COR-L47 (cell line): ENCODE data around the gene MYLK3.

Source experiments
- DNase-seq: peaks from one replicate; lab custom pipeline; 2025; lab: John Stamatoyannopoulos, UW

MYLK3 gene

GRCh38 chr16:46727184-46727583, 21.0 kb downstream of the MYLK3 start:
- DNase-seq, result no peak

- no peak for DNase-seq
Measured at GRCh38 chr16:46721885-46722284, 26.3 kb downstream of the MYLK3 start.

- no peak for DNase-seq
Measured at GRCh38 chr16:46720619-46721018, 27.5 kb downstream of the MYLK3 start.

- no peak for DNase-seq
Measured at GRCh38 chr16:46719528-46719927, 28.6 kb downstream of the MYLK3 start.

- DNase-seq, result no peak
Measured at GRCh38 chr16:46718214-46718613, 29.9 kb downstream of the MYLK3 start.

GRCh38 chr16:46717692-46718091, 30.5 kb downstream of the MYLK3 start:
- DNase-seq, result no peak

GRCh38 chr16:46715769-46716305, 32.3 kb downstream of the MYLK3 start:
- no peak for DNase-seq

- no peak for DNase-seq
Measured at GRCh38 chr16:46714797-46715591, 33.1 kb downstream of the MYLK3 start.

GRCh38 chr16:46713634-46714033, 34.5 kb downstream of the MYLK3 start:
- DNase-seq, result no peak

GRCh38 chr16:46712911-46713310, 35.2 kb downstream of the MYLK3 start:
- no peak for DNase-seq

GRCh38 chr16:46711106-46712058, 36.8 kb downstream of the MYLK3 start:
- DNase-seq, result no peak

- no peak for DNase-seq
Measured at GRCh38 chr16:46709469-46710005, 38.6 kb downstream of the MYLK3 start.

GRCh38 chr16:46706642-46707041, 41.5 kb downstream of the MYLK3 start:
- no peak for DNase-seq

- no peak for DNase-seq
Measured at GRCh38 chr16:46702030-46702429, 46.1 kb downstream of the MYLK3 start.

- DNase-seq, result no peak
Measured at GRCh38 chr16:46701615-46702014, 46.5 kb downstream of the MYLK3 start.

GRCh38 chr16:46700048-46700447, 48.1 kb downstream of the MYLK3 start:
- no peak for DNase-seq

GRCh38 chr16:46696957-46697356, 51.2 kb downstream of the MYLK3 start:
- no peak for DNase-seq

GRCh38 chr16:46695937-46696336, 52.2 kb downstream of the MYLK3 start:
- DNase-seq, result no peak

GRCh38 chr16:46693598-46693997, 54.5 kb downstream of the MYLK3 start:
- no peak for DNase-seq

- DNase-seq, result no peak
Measured at GRCh38 chr16:46691726-46692125, 56.4 kb downstream of the MYLK3 start.

- DNase-seq, result no peak
Measured at GRCh38 chr16:46690281-46691178, 57.6 kb downstream of the MYLK3 start.
